ENCODE results near the gene IGF2BP3.

Gene IGF2BP3

DNA sequence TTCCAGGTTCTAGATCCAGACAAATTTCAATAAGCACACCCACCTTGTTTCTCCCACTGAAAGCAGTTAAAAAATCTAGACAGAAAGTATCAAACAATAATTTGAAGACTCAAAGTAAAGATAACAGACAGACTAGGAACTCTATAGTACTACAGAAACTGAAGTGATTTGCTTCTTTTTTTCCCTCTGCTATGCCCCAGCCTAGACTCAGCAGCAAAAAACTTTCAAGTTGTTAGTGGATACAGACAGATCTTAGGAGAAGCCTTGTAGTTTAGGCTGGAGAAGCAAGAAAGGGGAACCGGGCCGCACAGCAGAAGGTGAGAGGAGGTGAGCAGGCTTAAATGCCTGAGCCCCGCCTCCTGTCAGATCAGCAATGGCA, 65.1 kb downstream of the IGF2BP3 start:
- TF ChIP-seq, protein P1, sequence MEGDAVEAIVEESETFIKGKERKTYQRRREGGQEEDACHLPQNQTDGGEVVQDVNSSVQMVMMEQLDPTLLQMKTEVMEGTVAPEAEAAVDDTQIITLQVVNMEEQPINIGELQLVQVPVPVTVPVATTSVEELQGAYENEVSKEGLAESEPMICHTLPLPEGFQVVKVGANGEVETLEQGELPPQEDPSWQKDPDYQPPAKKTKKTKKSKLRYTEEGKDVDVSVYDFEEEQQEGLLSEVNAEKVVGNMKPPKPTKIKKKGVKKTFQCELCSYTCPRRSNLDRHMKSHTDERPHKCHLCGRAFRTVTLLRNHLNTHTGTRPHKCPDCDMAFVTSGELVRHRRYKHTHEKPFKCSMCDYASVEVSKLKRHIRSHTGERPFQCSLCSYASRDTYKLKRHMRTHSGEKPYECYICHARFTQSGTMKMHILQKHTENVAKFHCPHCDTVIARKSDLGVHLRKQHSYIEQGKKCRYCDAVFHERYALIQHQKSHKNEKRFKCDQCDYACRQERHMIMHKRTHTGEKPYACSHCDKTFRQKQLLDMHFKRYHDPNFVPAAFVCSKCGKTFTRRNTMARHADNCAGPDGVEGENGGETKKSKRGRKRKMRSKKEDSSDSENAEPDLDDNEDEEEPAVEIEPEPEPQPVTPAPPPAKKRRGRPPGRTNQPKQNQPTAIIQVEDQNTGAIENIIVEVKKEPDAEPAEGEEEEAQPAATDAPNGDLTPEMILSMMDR (IDR thresholded peaks at IDR 0.05) = no peak

DNA sequence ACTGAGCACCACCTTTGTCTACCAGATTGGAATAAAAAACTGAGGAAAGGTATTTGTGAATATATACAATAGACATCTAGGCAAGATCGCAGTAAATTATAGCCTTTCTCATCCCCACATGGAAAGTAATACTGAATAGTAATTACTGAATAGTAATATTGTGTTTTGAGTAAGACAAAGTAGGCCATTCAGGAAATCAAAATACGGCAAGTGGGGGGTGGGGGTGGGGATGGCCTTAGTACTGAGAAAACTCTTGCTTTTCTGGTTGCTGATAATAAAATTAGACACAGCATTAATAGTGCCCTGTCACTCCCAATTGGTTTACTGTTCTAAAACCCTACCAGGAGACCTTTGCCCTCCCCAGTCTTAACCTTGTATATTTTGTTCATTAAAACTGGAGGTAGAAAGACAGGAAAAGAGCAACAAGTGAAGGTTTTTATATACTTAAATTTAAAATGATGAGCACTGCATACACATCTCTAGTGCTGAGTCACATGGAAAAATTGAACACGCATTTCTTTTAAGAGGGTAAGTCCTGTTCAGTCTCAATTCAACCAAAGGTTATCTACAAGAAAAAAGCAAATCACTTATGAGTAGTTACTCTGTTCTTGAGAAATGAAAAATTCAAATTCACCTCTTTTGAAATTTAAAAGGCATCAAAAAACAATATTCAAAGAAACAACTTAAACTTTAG, 65.6 kb downstream of the IGF2BP3 start:
- TF ChIP-seq, protein P1 (IDR thresholded peaks at IDR 0.05) = no peak

DNA sequence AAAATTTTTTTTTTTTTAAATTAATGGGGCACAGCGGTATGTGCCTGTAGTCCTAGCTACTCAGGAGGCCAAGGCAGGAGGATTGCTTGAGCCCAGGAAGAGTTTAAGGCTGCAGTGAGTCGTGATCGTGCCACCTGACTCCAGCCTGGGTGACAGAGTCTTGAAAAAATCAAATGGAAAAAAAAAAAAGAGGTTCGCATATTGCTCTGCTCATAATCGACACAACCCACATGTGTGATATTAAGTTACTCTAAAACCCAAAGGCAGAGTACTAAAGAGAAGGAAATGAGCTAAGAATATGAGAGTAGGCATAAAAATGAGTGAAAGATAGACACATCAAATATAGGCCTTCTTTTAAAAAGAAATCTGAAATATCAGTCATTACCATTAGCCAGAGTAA, 66.3 kb downstream of the IGF2BP3 start:
- TF ChIP-seq, protein P1 (IDR thresholded peaks at IDR 0.05) = no peak

DNA sequence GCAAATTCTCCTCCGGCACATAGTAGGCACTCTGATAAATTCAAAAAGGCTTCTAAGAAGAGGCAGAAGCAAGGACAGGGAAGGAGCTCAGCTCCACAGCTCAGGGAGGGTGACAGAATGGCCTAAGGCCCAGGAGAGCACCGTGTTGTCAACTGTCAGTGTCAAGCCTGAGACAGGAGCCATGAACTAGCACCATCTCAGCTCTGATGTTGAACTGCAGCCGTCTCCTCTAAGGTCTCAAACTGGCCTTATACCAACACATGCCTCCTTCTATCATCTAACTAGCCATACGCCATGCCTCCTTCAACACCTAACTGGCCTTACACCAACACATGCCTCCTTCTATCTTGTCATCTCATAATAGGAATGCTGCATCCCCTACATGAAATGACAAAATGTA, 73.0 kb downstream of the IGF2BP3 start:
- TF ChIP-seq, protein P1 (IDR thresholded peaks at IDR 0.05) = no peak

DNA sequence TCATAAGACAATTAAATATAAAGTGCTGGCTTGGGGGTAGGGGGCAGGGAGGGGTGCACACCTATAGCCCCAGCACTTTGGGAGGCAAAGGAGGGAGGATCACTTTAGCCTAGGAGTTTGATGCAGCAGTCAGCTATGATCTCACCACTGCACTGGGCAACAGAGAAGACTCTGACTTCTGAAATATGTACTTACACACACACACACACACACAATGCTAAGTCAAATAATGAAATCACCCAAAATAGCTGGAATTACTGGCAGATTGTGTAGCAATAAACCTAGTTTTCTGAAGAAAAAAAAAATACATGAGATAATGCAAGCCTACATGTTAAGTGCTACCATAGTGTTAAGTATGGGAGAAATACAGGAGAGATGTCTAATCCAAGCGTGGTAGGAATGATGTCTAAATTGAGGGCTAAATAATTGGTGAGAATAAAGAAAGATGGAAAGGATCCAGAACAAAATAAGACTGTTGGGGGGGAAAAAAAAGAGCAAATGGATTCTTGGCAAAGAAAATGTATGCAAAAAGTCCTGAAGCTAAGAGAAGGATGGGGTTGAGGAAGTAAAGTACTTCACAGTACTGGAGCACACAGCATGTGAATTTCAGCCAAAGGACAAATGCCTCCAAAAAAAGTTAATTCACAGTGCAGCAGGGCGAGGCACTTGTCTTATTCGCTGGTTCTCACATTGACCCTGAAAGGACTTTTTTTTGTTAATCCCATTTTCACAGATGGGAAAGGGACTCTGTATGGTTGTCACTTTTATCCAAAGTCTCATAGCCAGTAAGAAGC, 73.9 kb downstream of the IGF2BP3 start:
- TF ChIP-seq, protein P1 (IDR thresholded peaks at IDR 0.05) = no peak

DNA sequence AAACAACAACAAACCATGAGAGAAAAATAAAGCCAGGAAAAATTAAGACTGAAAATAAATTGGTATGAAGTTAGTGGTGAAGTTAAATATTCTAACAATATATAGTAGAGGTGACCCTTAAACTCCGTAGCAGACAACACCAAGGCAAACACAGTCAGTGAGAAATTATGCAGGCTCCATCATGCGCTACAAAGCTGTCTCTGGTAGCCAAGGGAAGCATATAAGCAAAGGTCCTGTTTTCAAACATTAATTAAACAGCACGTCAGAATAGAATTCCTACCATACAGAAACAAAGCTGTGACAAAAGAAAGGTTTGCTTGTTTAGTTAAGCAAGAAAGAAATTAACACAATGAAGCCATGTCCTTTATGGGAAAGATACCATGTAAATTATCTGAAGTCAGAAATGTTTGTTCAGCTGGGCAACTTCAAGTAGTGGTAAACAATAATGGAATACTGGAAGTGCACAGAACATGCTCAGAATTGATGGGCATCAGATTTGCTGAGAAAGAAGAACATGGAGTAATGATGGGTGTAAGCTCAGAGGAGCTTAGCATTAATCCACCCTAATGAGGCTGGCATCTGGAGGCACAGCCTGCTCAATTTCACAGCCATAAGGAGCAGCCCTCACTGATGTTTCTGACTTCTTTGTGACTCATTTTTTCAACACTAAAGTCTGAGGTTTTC, 75.7 kb downstream of the IGF2BP3 start:
- TF ChIP-seq, protein P1 (IDR thresholded peaks at IDR 0.05) = no peak

DNA sequence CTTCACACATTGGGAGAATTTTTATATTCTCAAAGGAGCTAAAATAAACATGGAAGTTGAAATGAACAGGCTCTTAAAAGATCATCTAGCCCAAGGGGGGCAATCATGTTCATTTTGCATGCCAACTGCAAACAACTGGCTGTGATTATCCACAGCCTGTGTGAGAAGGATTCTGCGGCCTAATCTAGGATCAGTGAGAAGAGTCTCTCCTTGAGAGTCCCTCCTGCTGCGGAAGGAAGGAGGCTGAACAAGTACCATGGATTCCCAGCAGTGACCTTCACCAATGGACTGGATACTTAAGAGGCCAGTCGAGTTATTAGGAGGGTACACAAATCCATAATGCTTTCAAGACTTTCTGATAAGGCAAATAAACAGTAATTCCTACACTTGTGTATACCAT, 76.7 kb downstream of the IGF2BP3 start:
- TF ChIP-seq, protein P1 (IDR thresholded peaks at IDR 0.05) = no peak
